Activated T-helper 17 cell treated with anti-CD3 and anti-CD28 coated beads, Interleukin-2, amount 50 U/mL, for 72 hours (primary cell): ENCODE results near the gene TMEM190. TPM values are rescaled to one million over a fixed set of nuclear protein-coding genes. Genes with fewer than 3 reads are reported as not detected.
A peak's percentile ranks its signal among the peaks of the same experiment; 100 is the strongest.
"Not testable (repeated sequence)": the region's sequence is repeated elsewhere in the genome, so short reads cannot be mapped to it uniquely, and the experiment has no call there.

Experiments used
- ATAC-seq: fragments of 150-1000 bp; cut with Tn5 transposase; replicated peaks from 2 replicates; pipeline ENCODE4 v1.10.0; 2021; ENCODE audit warnings: mild to moderate bottlenecking, moderate library complexity
- H3K27ac Mint-ChIP-seq: one replicate; pipeline ENCODE4 v1.8.0; 2022; ENCODE audit warnings: mixed read lengths
- H3K27me3 Mint-ChIP-seq: one replicate; pipeline ENCODE4 v1.8.0; 2022; ENCODE audit warnings: mixed read lengths
- H3K36me3 Mint-ChIP-seq: one replicate; pipeline ENCODE4 v1.8.0; 2022; ENCODE audit warnings: low read depth, mild to moderate bottlenecking, mixed read lengths
- H3K4me1 Mint-ChIP-seq: one replicate; pipeline ENCODE4 v1.8.0; 2022; ENCODE audit warnings: mixed read lengths
- H3K4me3 Mint-ChIP-seq: one replicate; pipeline ENCODE4 v1.8.0; 2022; ENCODE audit warnings: mild to moderate bottlenecking, mixed read lengths
- H3K9me3 Mint-ChIP-seq: one replicate; pipeline ENCODE4 v1.8.0; 2022; ENCODE audit warnings: mixed read lengths
- total RNA-seq, 2 donors: library from RNA; stranded (reverse); gene quantifications; one replicate each; pipeline ENCODE4 v1.2.3, GENCODE V29; 2022

Gene TMEM190
- total RNA-seq, 2 donors from 2014 or later: not detected

GRCh38 chr19:55387736-55388497 lies 11.3 kb downstream of the TMEM190 start:
- Mint-ChIP-seq H3K9me3 (no peaks in the 10 kb centered on the region), H3K27ac (peak overlapping the region; percentile 100), H3K27me3 (no peaks in the 10 kb centered on the region), H3K4me1 (peaks cover 14% of the 10 kb centered on the region), H3K4me3 (peak overlapping the region; percentile 100), H3K36me3 (peaks cover 73% of the 10 kb centered on the region)
- ATAC-seq: no peak

DNA sequence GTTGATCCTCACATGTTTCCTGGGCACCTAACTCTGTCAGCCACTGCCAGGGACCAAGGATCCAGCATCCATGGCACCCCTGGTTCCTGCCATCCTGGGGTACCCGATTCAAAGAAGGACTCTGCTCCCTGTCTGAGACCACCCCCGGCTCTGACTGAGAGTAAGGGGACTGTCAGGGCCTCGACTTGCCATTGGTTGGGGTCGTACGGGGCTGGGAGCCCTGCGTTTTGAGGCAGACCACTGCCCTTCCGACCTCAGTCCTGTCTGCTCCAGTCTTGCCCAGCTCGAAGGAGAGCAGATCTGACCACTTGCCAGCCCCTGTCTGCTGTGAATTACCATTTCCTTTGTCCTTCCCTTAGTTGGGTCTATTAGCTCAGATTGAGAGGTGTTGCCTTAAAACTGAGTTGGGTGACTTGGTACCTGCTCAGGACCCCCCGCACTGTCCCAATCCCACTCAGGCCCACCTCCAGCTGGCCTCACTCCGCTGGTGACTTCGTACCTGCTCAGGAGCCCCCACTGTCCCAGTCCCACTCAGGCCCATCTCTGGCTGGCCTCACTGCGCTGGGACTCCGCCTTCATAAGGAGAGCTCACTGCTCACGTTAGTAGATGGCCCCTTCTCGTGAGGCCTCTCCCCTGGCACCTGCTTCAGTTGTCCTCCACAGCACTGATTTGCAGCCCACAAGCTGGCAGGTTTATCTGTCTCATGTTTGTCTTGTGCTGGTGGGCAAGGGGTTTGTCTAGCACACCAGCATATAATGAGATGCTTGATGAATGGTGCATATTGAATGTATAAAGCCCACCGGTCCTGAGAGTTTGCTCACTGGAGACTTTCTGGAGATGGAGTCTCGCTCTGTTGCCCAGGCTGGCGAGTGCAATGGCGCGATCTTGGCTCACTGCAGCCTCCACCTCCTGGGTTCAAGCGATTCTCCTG lies 13.0 kb downstream of the TMEM190 start:
- H3K9me3 Mint-ChIP-seq: no peaks in the 10 kb centered on the region
- H3K4me3 Mint-ChIP-seq: peak overlapping the region; percentile 100
- ATAC-seq: no peak
- peaks cover 73% of the 10 kb centered on the region for H3K36me3 Mint-ChIP-seq
- H3K27ac Mint-ChIP-seq: peak overlapping the region; percentile 75
- no peaks in the 10 kb centered on the region for H3K27me3 Mint-ChIP-seq
- H3K4me1 Mint-ChIP-seq: peaks cover 14% of the 10 kb centered on the region

- Mint-ChIP-seq H3K4me3 (peak overlapping the region; percentile 100), H3K27ac (peak overlapping the region; percentile 75), H3K9me3 (no peaks in the 10 kb centered on the region), H3K27me3 (no peaks in the 10 kb centered on the region), H3K4me1 (peaks cover 14% of the 10 kb centered on the region), H3K36me3 (peaks cover 68% of the 10 kb centered on the region)
- ATAC-seq: no peak
These were observed 13.8 kb downstream of the TMEM190 start for GRCh38 chr19:55390461-55390880.

DNA sequence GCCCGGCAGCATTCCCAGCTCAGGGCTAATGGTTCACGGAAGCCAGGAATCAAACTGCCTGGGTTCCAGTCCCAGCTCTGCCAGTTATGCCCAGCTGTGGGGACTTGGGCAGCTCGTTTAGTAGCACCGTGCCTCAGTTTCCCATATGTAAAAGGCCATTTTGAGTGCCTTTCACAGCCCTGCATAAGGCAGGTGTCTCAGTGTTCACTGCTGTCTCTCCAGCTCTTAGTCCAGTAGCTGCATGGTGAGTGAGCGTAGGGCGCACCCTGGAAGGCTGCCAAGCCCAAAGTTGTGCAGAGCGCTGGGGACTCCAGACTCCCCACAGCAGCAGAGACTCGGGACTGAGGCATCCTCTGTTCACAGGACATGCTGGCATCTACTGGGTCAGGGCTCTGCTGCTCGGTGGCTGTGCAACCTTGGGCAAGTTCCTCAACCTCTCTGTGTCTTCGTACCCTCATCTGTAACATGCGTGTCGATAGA lies 14.6 kb downstream of the TMEM190 start:
- no peak overlapping the region for H3K4me3 Mint-ChIP-seq
- H3K9me3 Mint-ChIP-seq: no peaks in the 10 kb centered on the region
- no peak for ATAC-seq
- no peaks in the 10 kb centered on the region for H3K27me3 Mint-ChIP-seq
- H3K4me1 Mint-ChIP-seq: peaks cover 14% of the 10 kb centered on the region
- H3K27ac Mint-ChIP-seq: peak overlapping the region; percentile 75
- peaks cover 61% of the 10 kb centered on the region for H3K36me3 Mint-ChIP-seq

DNA sequence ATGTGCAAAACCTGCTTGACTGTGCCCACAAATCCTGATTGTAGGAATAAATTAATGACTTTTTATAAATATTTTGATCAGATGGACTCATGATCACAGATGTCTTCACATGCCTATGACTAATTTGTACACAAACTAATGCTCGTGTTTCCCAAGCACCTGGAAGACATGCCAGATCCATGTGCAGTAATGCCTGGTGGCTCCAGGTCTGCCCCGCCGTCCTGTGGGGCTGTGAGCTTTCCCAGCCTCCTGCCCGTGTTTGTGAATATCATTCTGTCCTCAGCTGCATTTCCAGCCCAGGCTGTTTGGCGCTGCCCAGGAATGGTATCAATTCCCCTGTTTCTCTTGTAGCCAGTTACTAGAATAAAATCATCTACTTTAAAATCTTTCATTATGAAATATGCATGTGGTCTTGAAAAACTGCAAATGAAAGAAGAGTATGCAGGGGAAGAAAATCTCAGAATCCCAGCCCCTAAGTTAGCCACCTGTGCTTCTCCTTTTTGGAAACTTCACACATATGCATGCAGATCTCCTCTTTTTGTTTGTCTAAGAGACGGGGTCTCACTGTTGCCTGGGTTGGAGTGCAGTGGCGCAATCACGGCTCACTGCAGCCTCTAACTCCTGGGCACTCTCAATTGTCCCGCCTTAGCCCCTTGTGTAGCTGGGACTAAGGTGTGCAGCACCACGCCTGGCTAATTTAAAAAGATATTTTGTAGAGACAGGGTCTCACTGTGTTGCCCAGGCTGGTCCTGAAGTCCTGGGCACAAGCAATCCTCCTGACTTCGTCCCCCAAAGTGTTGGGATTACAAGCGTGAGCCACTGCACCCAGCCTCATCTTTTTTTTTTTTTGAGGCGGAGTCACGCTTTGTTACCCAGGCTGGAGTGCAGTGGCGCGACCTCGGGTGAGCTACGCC lies 15.3 kb downstream of the TMEM190 start:
- no peak for ATAC-seq
- H3K4me3 Mint-ChIP-seq: no peak overlapping the region
- H3K27ac Mint-ChIP-seq: no peak overlapping the region
- H3K27me3 Mint-ChIP-seq: no peaks in the 10 kb centered on the region
- peaks cover 54% of the 10 kb centered on the region for H3K36me3 Mint-ChIP-seq
- peaks cover 10% of the 10 kb centered on the region for H3K4me1 Mint-ChIP-seq
- H3K9me3 Mint-ChIP-seq: no peaks in the 10 kb centered on the region

GRCh38 chr19:55392820-55393761 lies 16.5 kb downstream of the TMEM190 start:
- peaks cover 13% of the 10 kb centered on the region for H3K4me1 Mint-ChIP-seq
- H3K4me3 Mint-ChIP-seq: no peak overlapping the region
- no peaks in the 10 kb centered on the region for H3K9me3 Mint-ChIP-seq
- no peak for ATAC-seq
- H3K27me3 Mint-ChIP-seq: no peaks in the 10 kb centered on the region
- H3K36me3 Mint-ChIP-seq: peaks cover 42% of the 10 kb centered on the region
- H3K27ac Mint-ChIP-seq: no peak overlapping the region

DNA sequence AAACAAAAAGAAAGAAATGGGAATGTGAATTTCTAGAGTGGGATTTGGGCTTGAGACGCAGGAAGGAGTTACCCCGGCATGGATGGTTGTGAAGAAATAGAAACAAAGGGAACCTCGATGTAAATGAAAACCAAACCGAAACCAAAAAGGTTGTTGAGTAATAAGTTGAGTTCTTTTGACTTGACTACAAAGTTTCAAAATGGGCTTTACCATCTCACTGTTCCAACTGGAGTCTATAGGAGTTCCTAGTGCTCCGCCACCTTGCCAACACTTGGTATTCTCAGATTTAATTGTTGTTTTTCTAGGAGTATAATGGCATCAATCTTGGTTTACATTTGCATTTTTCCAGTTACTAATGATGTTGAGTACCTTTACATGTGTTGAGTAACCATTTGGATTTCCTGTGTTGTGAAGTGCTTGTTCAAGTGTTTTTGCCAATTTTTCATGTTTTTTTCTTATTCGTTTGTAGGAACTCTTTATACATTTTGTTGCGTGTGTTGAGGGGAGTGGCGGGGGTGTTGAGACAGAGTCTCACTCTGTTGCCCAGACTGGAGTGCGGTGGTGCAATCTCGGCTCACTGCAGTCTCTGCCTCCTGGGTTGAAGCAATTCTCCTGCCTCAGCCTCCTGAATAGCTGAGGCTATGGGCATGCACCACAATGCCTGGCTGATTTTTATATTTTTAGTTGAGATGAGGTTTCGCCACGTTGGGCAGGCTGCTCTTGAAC lies 21.7 kb downstream of the TMEM190 start:
- Mint-ChIP-seq H3K4me1 (peaks cover 9% of the 10 kb centered on the region), H3K36me3 (peaks cover 28% of the 10 kb centered on the region), H3K27ac (peak overlapping the region; percentile 81), H3K9me3 (no peaks in the 10 kb centered on the region), H3K27me3 (no peaks in the 10 kb centered on the region), H3K4me3 (peak overlapping the region; percentile 62)
- ATAC-seq: peak; percentile 92

DNA sequence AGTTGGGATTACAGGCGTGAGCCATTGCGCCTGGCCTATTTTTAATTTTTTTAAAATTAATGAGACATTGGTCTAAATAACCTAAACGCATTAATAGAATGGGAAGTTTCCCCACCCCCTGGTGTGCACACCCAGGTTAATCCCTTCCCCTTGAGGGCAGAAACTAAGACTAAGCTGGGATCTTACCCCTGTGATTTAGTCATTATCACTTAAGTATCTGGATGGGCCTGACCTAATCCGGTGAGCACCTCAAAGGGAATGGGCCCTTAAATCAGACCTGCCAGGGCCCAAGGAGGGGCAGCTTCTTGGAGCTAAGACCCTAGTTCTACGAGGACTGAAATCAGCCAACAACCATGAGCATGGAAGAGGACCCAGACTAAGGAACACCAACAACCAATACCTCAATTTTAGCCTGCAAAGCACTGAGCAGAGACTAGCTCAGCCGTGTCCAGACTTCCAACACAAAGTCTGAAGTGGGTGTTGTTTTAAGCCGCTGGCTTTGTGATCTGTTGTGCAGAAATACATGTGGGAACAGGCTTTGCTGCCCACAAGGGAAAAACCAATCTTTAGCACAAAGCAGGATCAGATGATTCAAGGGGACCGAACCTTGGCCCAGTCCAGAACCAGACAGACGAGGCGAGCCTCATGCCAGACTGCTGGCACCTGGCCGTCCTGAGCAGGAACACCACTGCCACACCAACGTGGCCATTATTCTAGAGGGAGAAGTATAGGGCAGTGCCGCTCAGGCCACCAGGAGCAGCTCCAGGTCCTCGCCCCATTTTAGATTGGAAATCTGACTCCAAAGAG lies 23.9 kb downstream of the TMEM190 start:
- no peak overlapping the region for H3K27ac Mint-ChIP-seq
- H3K27me3 Mint-ChIP-seq: no peaks in the 10 kb centered on the region
- no peak for ATAC-seq
- H3K4me1 Mint-ChIP-seq: peaks cover 11% of the 10 kb centered on the region
- H3K36me3 Mint-ChIP-seq: peaks cover 50% of the 10 kb centered on the region
- no peak overlapping the region for H3K4me3 Mint-ChIP-seq
- H3K9me3 Mint-ChIP-seq: no peaks in the 10 kb centered on the region

DNA sequence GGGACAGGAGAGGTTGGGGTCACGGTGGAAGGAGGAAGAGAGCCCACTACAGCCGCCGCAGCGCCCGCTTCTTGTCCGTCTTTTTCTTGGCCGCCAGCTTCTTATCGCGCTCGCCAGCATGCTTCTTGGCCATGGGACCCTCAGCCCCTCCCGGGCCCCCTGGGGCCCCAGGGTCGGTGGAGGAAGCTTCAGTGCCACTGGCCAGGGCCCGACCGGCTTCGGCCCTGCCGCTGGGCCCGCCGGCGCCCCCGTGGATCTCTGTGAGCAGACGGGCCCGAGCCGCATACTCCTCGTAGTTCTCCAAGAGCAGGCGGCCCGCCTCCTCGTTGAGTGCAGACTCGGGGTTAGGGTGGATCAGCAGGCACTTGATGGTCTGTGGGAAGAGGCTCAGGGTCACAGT lies 24.8 kb downstream of the TMEM190 start:
- H3K4me3 Mint-ChIP-seq, H3K9me3 Mint-ChIP-seq, H3K27ac Mint-ChIP-seq, H3K27me3 Mint-ChIP-seq, ATAC-seq: not testable (repeated sequence)
- Mint-ChIP-seq H3K4me1 (peaks cover 20% of the 10 kb centered on the region), H3K36me3 (peaks cover 59% of the 10 kb centered on the region)

GRCh38 chr19:55402509-55402908 lies 25.9 kb downstream of the TMEM190 start:
- Mint-ChIP-seq H3K4me1 (peaks cover 23% of the 10 kb centered on the region), H3K36me3 (peaks cover 70% of the 10 kb centered on the region), H3K27ac (no peak overlapping the region)

DNA sequence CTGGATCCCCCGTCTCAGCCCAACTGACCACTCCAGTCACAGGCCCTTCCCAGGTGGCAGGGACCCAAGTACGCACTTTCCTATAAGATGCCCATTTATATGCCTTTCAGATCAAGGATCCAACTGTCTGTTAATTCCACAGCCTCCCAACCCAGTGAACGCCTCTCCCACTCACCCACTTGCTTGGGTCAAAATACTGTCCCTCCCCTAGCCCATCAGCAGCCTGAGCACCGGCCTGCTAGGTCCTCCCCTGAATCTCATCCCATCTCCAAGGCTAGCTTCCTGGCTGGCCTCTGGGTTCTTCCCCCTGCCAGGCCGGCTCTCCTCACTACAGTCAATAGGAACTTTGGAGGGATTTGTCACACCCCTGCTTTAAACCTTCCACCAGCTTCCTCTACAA lies 29.0 kb downstream of the TMEM190 start:
- peak overlapping the region; percentile 90 for H3K27ac Mint-ChIP-seq
- peaks cover 72% of the 10 kb centered on the region for H3K36me3 Mint-ChIP-seq
- H3K4me1 Mint-ChIP-seq: peaks cover 14% of the 10 kb centered on the region
- no peak for ATAC-seq
- no peaks in the 10 kb centered on the region for H3K27me3 Mint-ChIP-seq
- H3K9me3 Mint-ChIP-seq: no peaks in the 10 kb centered on the region
- peak overlapping the region; percentile 97 for H3K4me3 Mint-ChIP-seq

More at GRCh38 chr19:55402509-55402908, 25.9 kb downstream of the TMEM190 start:
- ATAC-seq: no peak
- no peaks in the 10 kb centered on the region for H3K27me3 Mint-ChIP-seq
- H3K4me3 Mint-ChIP-seq: no peak overlapping the region
- no peaks in the 10 kb centered on the region for H3K9me3 Mint-ChIP-seq
